GM23338 (cell line): ENCODE measurements around the gene DYNC2H1. TPM values are rescaled to one million over a fixed set of nuclear protein-coding genes. Genes with fewer than 3 reads are reported as not detected.

Experiments
- ATAC-seq: fragments of 200-7000 bp; cut with Tn5 transposase; 3 replicates; pipeline ENCODE4 v1.9.1; 2020
- DNase-seq: peaks from one replicate; pipeline ENCODE4 v3.0.0-alpha.2; 2015; ENCODE audit warnings: low spot score
- H2AFZ ChIP-seq: fragments of 200-600 bp; sonication (generic); 2 replicates; pipeline ENCODE4 v1.8.0; 2016; ENCODE audit warnings: antibody characterized with exemption, mild to moderate bottlenecking, moderate library complexity
- H3F3A ChIP-seq: fragments of 200-600 bp; sonication (generic); replicated peaks from 2 replicates; pipeline ENCODE4 v1.8.0; 2017; ENCODE audit warnings: antibody characterized with exemption, mixed run types, low read depth
- H3K27ac ChIP-seq: fragments of 200-600 bp; sonication (generic); 2 replicates; pipeline ENCODE4 v1.6.1; 2016; ENCODE audit warnings: low read depth
- H3K27me3 ChIP-seq: fragments of 200-600 bp; sonication (generic); 2 replicates; pipeline ENCODE4 v1.8.0; 2016; ENCODE audit warnings: mild to moderate bottlenecking, mixed run types, moderate library complexity; ENCODE audit not compliant: insufficient read depth
- H3K36me3 ChIP-seq: fragments of 200-600 bp; sonication (generic); 2 replicates; pipeline ENCODE4 v1.8.0; 2016; ENCODE audit warnings: mild to moderate bottlenecking; ENCODE audit not compliant: insufficient read depth
- H3K4me1 ChIP-seq: fragments of 200-600 bp; sonication (generic); 2 replicates; pipeline ENCODE4 v1.8.0; 2016; ENCODE audit warnings: mild to moderate bottlenecking, moderate library complexity; ENCODE audit not compliant: insufficient read depth
- H3K4me2 ChIP-seq: fragments of 200-600 bp; sonication (generic); 2 replicates; pipeline ENCODE4 v1.7.1; 2017; ENCODE audit warnings: mixed run types
- H3K4me3 ChIP-seq: fragments of 200-600 bp; sonication (generic); 2 replicates; pipeline ENCODE4 v1.6.1; 2016; ENCODE audit warnings: mixed run types
- H3K79me2 ChIP-seq: fragments of 200-600 bp; sonication (generic); replicated peaks from 2 replicates; pipeline ENCODE4 v1.8.0; 2017; ENCODE audit warnings: mild to moderate bottlenecking; ENCODE audit not compliant: insufficient read depth
- H3K9me2 ChIP-seq: fragments of 200-600 bp; sonication (generic); 2 replicates; pipeline ENCODE4 v1.8.0; 2017; ENCODE audit not compliant: insufficient read depth
- H4K20me1 ChIP-seq: fragments of 200-600 bp; sonication (generic); replicated peaks from 2 replicates; pipeline ENCODE4 v1.8.0; 2017; ENCODE audit warnings: mild to moderate bottlenecking; ENCODE audit not compliant: insufficient read depth
- H3K27ac Mint-ChIP-seq: 2 replicates; pipeline ENCODE4 v1.8.0; 2020; ENCODE audit warnings: inconsistent platforms, mild to moderate bottlenecking, moderate library complexity, mixed read lengths
- H3K27me3 Mint-ChIP-seq: 3 replicates; pipeline ENCODE4 v1.8.0; 2022; ENCODE audit warnings: low read depth, mild to moderate bottlenecking, moderate library complexity, mixed read lengths, inconsistent platforms; ENCODE audit not compliant: insufficient read depth, poor library complexity
- H3K36me3 Mint-ChIP-seq: 3 replicates; pipeline ENCODE4 v1.8.0; 2021; ENCODE audit warnings: low read depth, mild to moderate bottlenecking, inconsistent platforms, moderate library complexity, mixed read lengths
- H3K4me1 Mint-ChIP-seq: 3 replicates; pipeline ENCODE4 v1.8.0; 2020; ENCODE audit warnings: mild to moderate bottlenecking, inconsistent platforms, mixed read lengths
- H3K4me3 Mint-ChIP-seq: 3 replicates; pipeline ENCODE4 v1.8.0; 2021; ENCODE audit warnings: moderate library complexity, mild to moderate bottlenecking, inconsistent platforms, mixed read lengths
- H3K9me3 Mint-ChIP-seq: 3 replicates; pipeline ENCODE4 v1.8.0; 2020; ENCODE audit warnings: moderate library complexity, mild to moderate bottlenecking, inconsistent platforms, mixed read lengths
- CREB1 ChIP-seq: fragments of 250-450 bp; sonication (Bioruptor Pico); IDR thresholded peaks from 2 replicates; pipeline ENCODE4 v1.5.0; 2020; ENCODE audit warnings: low read depth, mild to moderate bottlenecking, moderate library complexity
- CTCF ChIP-seq, 2 experiments: fragments of 200-600 bp in 1 of 2; sonication (generic) in 1 of 2; conservative IDR thresholded peaks; 2 replicates each; pipeline versions ENCODE4 v1.5.1 to v1.6.1; 2016 to 2017; ENCODE audit warnings: antibody characterized with exemption in 2 of 2, low read depth in 2 of 2, mild to moderate bottlenecking in 2 of 2, moderate library complexity in 1 of 2
- EZH2 ChIP-seq: fragments of 200-600 bp; sonication (generic); IDR thresholded peaks from one replicate; pipeline ENCODE4 v1.8.0; 2017; ENCODE audit warnings: antibody characterized with exemption, mild to moderate bottlenecking, low read depth; ENCODE audit not compliant: unreplicated experiment
- EZH2phosphoT487 ChIP-seq: fragments of 200-600 bp; sonication (generic); IDR thresholded peaks from one replicate; pipeline ENCODE4 v1.8.1; 2018; ENCODE audit warnings: antibody characterized with exemption; ENCODE audit not compliant: unreplicated experiment
- JUNB ChIP-seq: IDR thresholded peaks from one replicate; pipeline ENCODE4 v1.6.1; 2016; ENCODE audit warnings: antibody characterized with exemption; ENCODE audit not compliant: unreplicated experiment
- NANOG ChIP-seq: IDR thresholded peaks from 2 replicates; pipeline ENCODE4 v1.6.1; 2016; ENCODE audit warnings: antibody characterized with exemption, borderline replicate concordance
- POLR2AphosphoS5 ChIP-seq: IDR thresholded peaks from 2 replicates; pipeline ENCODE4 v1.6.1; 2016; ENCODE audit warnings: antibody characterized with exemption, low read depth
- STAT1 ChIP-seq: IDR thresholded peaks from one replicate; pipeline ENCODE4 v1.6.1; 2016; ENCODE audit warnings: antibody characterized with exemption; ENCODE audit not compliant: unreplicated experiment
- ZNF114 ChIP-seq: fragments of 250-450 bp; sonication (Bioruptor Pico); IDR thresholded peaks from 2 replicates; pipeline ENCODE4 v1.5.0; 2020; ENCODE audit warnings: mild to moderate bottlenecking, moderate library complexity
- ZNF462 ChIP-seq: fragments of 250-450 bp; sonication (Bioruptor Pico); IDR thresholded peaks from 2 replicates; pipeline ENCODE4 v1.5.0; 2020; ENCODE audit warnings: mild to moderate bottlenecking, moderate library complexity
- polyA plus RNA-seq: library from polyadenylated mRNA; unstranded; fragments of >200 nt; fragmentation: Nextera tagmentation; extraction: Ambion mirVana; gene quantifications from 2 replicates; pipeline ENCODE4 v1.2.1, GENCODE V29; 2016
- total RNA-seq: library from RNA; depleted of rRNA; stranded (reverse); fragments of >200 nt; shearing (Covaris generic); gene quantifications from 2 replicates; pipeline ENCODE4 v1.2.3, GENCODE V29; 2014
- TF ChIP-seq, protein P1 (sequence below): IDR thresholded peaks from one replicate; pipeline ENCODE4 v1.6.1; 2018; ENCODE audit warnings: antibody characterized with exemption; ENCODE audit not compliant: unreplicated experiment
- TF ChIP-seq, protein P2 (sequence below): IDR thresholded peaks from 2 replicates; pipeline ENCODE4 v1.6.1; 2016; ENCODE audit warnings: antibody characterized with exemption

The DYNC2H1 gene
- total and polyA plus RNA-seq, 2 experiments from 2014 or later: 19.3 to 22.5 TPM

DNA sequence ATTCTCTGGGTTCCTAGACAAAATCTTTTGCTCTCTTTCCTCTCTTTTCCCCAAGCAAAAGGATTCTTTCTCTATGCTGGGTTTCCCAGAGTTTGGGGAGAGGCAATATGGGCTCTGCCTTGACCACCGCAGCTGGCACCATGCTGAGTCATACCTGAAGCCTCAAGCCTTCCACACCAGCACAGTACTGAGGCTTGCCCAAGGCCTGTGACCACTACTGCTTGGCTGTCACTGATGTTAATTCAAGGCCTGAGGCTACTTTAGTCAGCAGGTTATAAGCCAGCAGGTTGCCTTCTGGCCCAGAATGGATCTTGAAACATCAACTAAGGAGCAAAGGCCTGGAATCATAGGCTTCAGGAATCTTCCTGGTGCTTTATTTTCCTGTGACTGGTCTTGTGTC lies 185.3 kb downstream of the DYNC2H1 start:
- no peak for DNase-seq
- Histone ChIP-seq H2AFZ (no peak overlapping the region), H3K27me3 (no peaks in the 10 kb centered on the region), H3K36me3 (peaks cover 11% of the 10 kb centered on the region; the same call in 1 of the 2 replicates), H3F3A (no peaks in the 10 kb centered on the region), H3K4me3 (no peak overlapping the region), H3K9me2 (no peaks in the 10 kb centered on the region), H3K79me2 (no peaks in the 10 kb centered on the region), H3K4me1 (no peaks in the 10 kb centered on the region), H3K4me2 (no peak overlapping the region), H4K20me1 (no peaks in the 10 kb centered on the region), H3K27ac (no peak overlapping the region)
- TF ChIP-seq, protein P1, sequence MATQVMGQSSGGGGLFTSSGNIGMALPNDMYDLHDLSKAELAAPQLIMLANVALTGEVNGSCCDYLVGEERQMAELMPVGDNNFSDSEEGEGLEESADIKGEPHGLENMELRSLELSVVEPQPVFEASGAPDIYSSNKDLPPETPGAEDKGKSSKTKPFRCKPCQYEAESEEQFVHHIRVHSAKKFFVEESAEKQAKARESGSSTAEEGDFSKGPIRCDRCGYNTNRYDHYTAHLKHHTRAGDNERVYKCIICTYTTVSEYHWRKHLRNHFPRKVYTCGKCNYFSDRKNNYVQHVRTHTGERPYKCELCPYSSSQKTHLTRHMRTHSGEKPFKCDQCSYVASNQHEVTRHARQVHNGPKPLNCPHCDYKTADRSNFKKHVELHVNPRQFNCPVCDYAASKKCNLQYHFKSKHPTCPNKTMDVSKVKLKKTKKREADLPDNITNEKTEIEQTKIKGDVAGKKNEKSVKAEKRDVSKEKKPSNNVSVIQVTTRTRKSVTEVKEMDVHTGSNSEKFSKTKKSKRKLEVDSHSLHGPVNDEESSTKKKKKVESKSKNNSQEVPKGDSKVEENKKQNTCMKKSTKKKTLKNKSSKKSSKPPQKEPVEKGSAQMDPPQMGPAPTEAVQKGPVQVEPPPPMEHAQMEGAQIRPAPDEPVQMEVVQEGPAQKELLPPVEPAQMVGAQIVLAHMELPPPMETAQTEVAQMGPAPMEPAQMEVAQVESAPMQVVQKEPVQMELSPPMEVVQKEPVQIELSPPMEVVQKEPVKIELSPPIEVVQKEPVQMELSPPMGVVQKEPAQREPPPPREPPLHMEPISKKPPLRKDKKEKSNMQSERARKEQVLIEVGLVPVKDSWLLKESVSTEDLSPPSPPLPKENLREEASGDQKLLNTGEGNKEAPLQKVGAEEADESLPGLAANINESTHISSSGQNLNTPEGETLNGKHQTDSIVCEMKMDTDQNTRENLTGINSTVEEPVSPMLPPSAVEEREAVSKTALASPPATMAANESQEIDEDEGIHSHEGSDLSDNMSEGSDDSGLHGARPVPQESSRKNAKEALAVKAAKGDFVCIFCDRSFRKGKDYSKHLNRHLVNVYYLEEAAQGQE: no peak
- no peak for TF ChIP-seq ZNF462 (CRISPR knock-in tag)
- TF ChIP-seq, protein P2, sequence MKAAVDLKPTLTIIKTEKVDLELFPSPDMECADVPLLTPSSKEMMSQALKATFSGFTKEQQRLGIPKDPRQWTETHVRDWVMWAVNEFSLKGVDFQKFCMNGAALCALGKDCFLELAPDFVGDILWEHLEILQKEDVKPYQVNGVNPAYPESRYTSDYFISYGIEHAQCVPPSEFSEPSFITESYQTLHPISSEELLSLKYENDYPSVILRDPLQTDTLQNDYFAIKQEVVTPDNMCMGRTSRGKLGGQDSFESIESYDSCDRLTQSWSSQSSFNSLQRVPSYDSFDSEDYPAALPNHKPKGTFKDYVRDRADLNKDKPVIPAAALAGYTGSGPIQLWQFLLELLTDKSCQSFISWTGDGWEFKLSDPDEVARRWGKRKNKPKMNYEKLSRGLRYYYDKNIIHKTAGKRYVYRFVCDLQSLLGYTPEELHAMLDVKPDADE: no peak
- no peak for TF ChIP-seq POLR2AphosphoS5
- no peak for TF ChIP-seq CREB1 (CRISPR knock-in tag)
- TF ChIP-seq CTCF (conservative IDR thresholded peaks at IDR 0.05; ENCODE audit: low read depth in 2 of 2): no peak
- TF ChIP-seq EZH2phosphoT487: no peak
- TF ChIP-seq EZH2: no peak
- no peak for TF ChIP-seq STAT1
- TF ChIP-seq ZNF114 (CRISPR knock-in tag): no peak
- no peak for TF ChIP-seq NANOG
- TF ChIP-seq JUNB: no peak
- Mint-ChIP-seq H3K27me3 (peaks cover 4% of the 10 kb centered on the region), H3K4me1 (no peaks in the 10 kb centered on the region), H3K36me3 (peaks cover 65% of the 10 kb centered on the region), H3K4me3 (no peak overlapping the region), H3K9me3 (peaks cover 41% of the 10 kb centered on the region), H3K27ac (no peak overlapping the region)
- no peak for ATAC-seq
